ENCODE measurements around the gene GP1BA.

DNA sequence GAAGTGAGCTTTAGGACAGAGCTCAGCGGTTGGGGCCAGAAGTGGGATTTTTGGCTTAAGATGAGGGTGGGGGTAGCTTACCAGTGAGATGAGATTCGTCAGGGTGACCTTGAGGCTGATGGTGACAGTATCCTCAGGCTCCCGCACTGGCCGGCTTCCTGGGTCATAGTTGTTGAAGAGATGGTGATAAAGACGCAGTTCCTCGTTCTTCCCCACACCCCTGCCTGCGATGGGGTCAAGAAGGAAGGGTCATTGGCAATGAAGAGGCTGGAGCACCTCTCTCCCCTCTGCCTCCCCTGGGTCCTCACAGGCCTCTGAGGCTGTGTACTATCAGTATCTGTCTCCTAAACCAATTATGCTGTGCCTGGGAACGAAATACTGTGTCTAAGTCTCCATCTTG lies 29.5 kb upstream of the GP1BA start:
- TF ChIP-seq, protein P1, sequence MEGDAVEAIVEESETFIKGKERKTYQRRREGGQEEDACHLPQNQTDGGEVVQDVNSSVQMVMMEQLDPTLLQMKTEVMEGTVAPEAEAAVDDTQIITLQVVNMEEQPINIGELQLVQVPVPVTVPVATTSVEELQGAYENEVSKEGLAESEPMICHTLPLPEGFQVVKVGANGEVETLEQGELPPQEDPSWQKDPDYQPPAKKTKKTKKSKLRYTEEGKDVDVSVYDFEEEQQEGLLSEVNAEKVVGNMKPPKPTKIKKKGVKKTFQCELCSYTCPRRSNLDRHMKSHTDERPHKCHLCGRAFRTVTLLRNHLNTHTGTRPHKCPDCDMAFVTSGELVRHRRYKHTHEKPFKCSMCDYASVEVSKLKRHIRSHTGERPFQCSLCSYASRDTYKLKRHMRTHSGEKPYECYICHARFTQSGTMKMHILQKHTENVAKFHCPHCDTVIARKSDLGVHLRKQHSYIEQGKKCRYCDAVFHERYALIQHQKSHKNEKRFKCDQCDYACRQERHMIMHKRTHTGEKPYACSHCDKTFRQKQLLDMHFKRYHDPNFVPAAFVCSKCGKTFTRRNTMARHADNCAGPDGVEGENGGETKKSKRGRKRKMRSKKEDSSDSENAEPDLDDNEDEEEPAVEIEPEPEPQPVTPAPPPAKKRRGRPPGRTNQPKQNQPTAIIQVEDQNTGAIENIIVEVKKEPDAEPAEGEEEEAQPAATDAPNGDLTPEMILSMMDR (IDR thresholded peaks at IDR 0.05): no peak
- TF ChIP-seq POLR2AphosphoS5 (IDR thresholded peaks at IDR 0.05): no peak
- no peak for TF ChIP-seq EP300 (IDR thresholded peaks at IDR 0.05)

Measured in suprapubic skin (tissue), 4 donors.